ENCODE measurements around the gene OR5M8. TPM values are rescaled to one million over a fixed set of nuclear protein-coding genes. Genes with fewer than 3 reads are reported as not detected.

Gene OR5M8
- total and polyA plus RNA-seq, 4 donors: not detected

DNA sequence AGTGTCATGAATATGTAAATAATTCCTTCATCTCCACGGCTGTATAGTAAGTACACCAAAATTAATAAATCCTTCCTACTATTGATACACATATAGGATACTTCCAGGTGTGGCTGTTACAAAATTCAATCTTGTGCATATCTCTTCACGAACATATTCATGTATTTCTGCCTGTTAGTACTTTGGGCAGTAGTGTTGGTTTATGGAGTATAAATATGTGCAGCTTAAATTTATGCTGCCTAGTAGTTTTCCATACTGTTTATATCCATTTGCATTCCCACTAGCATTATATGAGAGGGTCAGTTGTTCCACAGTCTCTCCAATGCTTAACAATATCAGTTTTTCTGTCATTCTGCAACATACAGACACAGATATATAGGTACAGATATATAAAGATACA is 3.9 kb upstream of the OR5M8 start:
- TF ChIP-seq, protein P1, sequence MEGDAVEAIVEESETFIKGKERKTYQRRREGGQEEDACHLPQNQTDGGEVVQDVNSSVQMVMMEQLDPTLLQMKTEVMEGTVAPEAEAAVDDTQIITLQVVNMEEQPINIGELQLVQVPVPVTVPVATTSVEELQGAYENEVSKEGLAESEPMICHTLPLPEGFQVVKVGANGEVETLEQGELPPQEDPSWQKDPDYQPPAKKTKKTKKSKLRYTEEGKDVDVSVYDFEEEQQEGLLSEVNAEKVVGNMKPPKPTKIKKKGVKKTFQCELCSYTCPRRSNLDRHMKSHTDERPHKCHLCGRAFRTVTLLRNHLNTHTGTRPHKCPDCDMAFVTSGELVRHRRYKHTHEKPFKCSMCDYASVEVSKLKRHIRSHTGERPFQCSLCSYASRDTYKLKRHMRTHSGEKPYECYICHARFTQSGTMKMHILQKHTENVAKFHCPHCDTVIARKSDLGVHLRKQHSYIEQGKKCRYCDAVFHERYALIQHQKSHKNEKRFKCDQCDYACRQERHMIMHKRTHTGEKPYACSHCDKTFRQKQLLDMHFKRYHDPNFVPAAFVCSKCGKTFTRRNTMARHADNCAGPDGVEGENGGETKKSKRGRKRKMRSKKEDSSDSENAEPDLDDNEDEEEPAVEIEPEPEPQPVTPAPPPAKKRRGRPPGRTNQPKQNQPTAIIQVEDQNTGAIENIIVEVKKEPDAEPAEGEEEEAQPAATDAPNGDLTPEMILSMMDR (IDR thresholded peaks at IDR 0.05; ENCODE audit: control extremely low read depth, extremely low read depth): no peak
- ATAC-seq (ENCODE audit: insufficient read depth, low FRiP score) (no peak), DNase-seq (no peak)
- no peak overlapping the region for H3K4me3 ChIP-seq
- 84 to 89% methylated on average over 2 of the region's 2 CpGs for WGBS, 2 donors
- H3K4me1 ChIP-seq (ENCODE audit: control insufficient read depth in 5 of 5, insufficient read depth in 5 of 5, low read length in 5 of 5): no peaks in the 10 kb centered on the region
- no peak overlapping the region for H3K27ac ChIP-seq (ENCODE audit: low read depth in 1 of 2, low read length in 1 of 2)
- peaks cover 0 to 6% (median 0%) of the 10 kb centered on the region in 4 donors for H3K9me3 ChIP-seq (ENCODE audit: control insufficient read depth in 4 of 4, insufficient read depth in 3 of 4, low read length in 3 of 4)
- H3K36me3 ChIP-seq (ENCODE audit: control insufficient read depth in 4 of 4, insufficient read depth in 4 of 4, low read length in 4 of 4): no peaks in the 10 kb centered on the region
- no peak overlapping the region for H3K9ac ChIP-seq (ENCODE audit: insufficient read depth in 1 of 2, low read length in 2 of 2)
- H3K27me3 ChIP-seq (ENCODE audit: control insufficient read depth in 3 of 3, insufficient read depth in 3 of 3, low read length in 2 of 3): no peaks in the 10 kb centered on the region

DNA sequence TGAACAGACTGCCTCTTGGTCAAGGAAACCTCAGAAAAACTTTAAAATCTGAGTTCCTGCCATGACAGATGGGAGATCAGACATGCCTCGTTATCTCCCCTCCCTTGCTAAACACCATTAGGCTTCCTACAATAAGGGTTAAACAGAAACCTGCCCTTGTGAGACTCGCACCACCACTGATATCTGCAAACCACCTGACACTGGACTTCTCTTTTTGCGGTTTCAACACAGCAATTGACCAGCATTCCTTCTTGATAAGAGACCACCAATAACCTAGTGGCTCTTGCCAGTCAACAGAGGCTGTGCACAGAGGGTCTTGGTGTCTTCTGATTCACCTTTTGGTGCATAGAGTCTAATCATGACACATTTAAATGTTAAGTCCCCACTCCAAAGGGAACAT is 4.4 kb downstream of the OR5M8 start:
- Histone ChIP-seq H3K4me1 (ENCODE audit: control insufficient read depth in 5 of 5, insufficient read depth in 5 of 5, low read length in 5 of 5) (no peaks in the 10 kb centered on the region), H3K4me3 (no peak overlapping the region), H3K27me3 (ENCODE audit: control insufficient read depth in 3 of 3, insufficient read depth in 3 of 3, low read length in 2 of 3) (no peaks in the 10 kb centered on the region), H3K36me3 (ENCODE audit: control insufficient read depth in 4 of 4, insufficient read depth in 4 of 4, low read length in 4 of 4) (no peaks in the 10 kb centered on the region), H3K9ac (ENCODE audit: insufficient read depth in 1 of 2, low read length in 2 of 2) (no peak overlapping the region), H3K27ac (ENCODE audit: low read depth in 1 of 2, low read length in 1 of 2) (no peak overlapping the region), H3K9me3 (ENCODE audit: control insufficient read depth in 4 of 4, insufficient read depth in 3 of 4, low read length in 3 of 4) (peaks cover 0 to 4% (median 0%) of the 10 kb centered on the region in 4 donors)
- 61% methylated on average over 3 of the region's 3 CpGs for WGBS, 2 donors
- ATAC-seq (ENCODE audit: insufficient read depth, low FRiP score) (no peak), DNase-seq (no peak)
- TF ChIP-seq, protein P1 (IDR thresholded peaks at IDR 0.05; ENCODE audit: control extremely low read depth, extremely low read depth): no peak

DNA sequence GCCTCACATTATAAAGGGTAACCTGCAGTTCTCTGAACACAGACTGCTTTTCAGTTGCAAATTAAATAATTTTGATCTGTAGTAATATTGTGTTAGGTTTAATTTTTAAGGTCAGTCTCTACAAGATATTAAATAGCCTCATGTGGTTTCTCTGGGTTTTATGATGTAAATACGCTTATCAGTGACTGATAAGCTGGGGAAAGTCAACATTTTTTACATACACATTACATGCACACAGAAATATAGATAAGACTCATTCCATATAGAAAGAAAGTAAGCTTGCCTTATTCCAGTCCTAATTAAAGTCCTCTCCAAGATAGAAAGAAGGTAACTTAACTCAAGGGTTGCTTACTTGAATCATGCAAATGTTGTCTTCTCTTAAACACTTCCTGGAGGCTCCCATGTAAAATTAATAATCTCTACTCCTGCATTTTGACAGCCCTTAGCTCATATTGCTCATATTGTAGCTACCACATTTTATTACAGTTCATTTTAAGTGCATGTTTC is 16.4 kb downstream of the OR5M8 start:
- TF ChIP-seq, protein P1 (IDR thresholded peaks at IDR 0.05; ENCODE audit: control extremely low read depth, extremely low read depth): no peak
- H3K36me3 ChIP-seq (ENCODE audit: control insufficient read depth in 4 of 4, insufficient read depth in 4 of 4, low read length in 4 of 4): no peaks in the 10 kb centered on the region
- ATAC-seq (ENCODE audit: insufficient read depth, low FRiP score) (no peak), DNase-seq (no peak)
- 55 to 71% methylated on average over 1 of the region's 1 CpG for WGBS, 2 donors
- H3K27ac ChIP-seq (ENCODE audit: low read depth in 1 of 2, low read length in 1 of 2): no peak overlapping the region
- H3K9ac ChIP-seq (ENCODE audit: insufficient read depth in 1 of 2, low read length in 2 of 2): no peak overlapping the region
- no peak overlapping the region for H3K4me3 ChIP-seq
- no peaks in the 10 kb centered on the region for H3K4me1 ChIP-seq (ENCODE audit: control insufficient read depth in 5 of 5, insufficient read depth in 5 of 5, low read length in 5 of 5)
- H3K9me3 ChIP-seq (ENCODE audit: control insufficient read depth in 4 of 4, insufficient read depth in 3 of 4, low read length in 3 of 4): peaks cover 0 to 2% (median 0%) of the 10 kb centered on the region in 4 donors
- H3K27me3 ChIP-seq (ENCODE audit: control insufficient read depth in 3 of 3, insufficient read depth in 3 of 3, low read length in 2 of 3): no peaks in the 10 kb centered on the region

DNA sequence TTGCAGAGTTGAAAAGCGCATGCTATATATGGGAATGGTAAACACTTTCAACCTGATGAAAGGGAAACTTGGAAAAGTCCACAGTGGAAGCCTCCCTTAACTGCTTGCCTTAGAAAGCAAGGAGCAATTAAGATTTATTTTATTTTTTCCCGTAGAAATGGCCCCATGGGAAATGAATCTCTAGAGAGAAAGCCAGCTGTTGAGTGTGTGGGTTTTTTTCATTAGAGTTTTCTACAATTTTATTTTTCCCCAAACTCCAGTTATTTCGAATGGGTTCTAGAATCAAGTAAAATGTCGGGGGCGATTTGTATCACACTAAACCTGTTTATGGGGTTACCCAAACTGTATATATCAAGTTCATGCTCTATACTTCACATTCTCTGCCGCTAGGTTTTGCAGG is 17.9 kb downstream of the OR5M8 start, which contains the start of gene OR5M3:
Gene OR5M3 (minus strand): TSS at position 101 of the 400 bp plus-strand sequence. CDS start 2,855 bp downstream, outside the sequence.
- H3K4me1 ChIP-seq (ENCODE audit: control insufficient read depth in 5 of 5, insufficient read depth in 5 of 5, low read length in 5 of 5): no peaks in the 10 kb centered on the region
- no peak within 1 kb of the TSS for H3K9ac ChIP-seq (ENCODE audit: insufficient read depth in 1 of 2, low read length in 2 of 2)
- WGBS, 2 donors: 82 to 85% methylated on average over 6 of the region's 6 CpGs
- no peaks in the 10 kb centered on the region for H3K36me3 ChIP-seq (ENCODE audit: control insufficient read depth in 4 of 4, insufficient read depth in 4 of 4, low read length in 4 of 4)
- TF ChIP-seq, protein P1 (IDR thresholded peaks at IDR 0.05; ENCODE audit: control extremely low read depth, extremely low read depth): no peak
- H3K4me3 ChIP-seq: no peak within 1 kb of the TSS
- no peaks in the 10 kb centered on the region for H3K9me3 ChIP-seq (ENCODE audit: control insufficient read depth in 4 of 4, insufficient read depth in 3 of 4, low read length in 3 of 4)
- H3K27me3 ChIP-seq (ENCODE audit: control insufficient read depth in 3 of 3, insufficient read depth in 3 of 3, low read length in 2 of 3): no peaks in the 10 kb centered on the region
- no peak for DNase-seq
- ATAC-seq (ENCODE audit: insufficient read depth, low FRiP score): no peak
- H3K27ac ChIP-seq (ENCODE audit: low read depth in 1 of 2, low read length in 1 of 2): no peak within 1 kb of the TSS
